Vagina (tissue), 2 donors: ENCODE data around the gene KAT2B. TPM values are rescaled to one million over a fixed set of nuclear protein-coding genes. Genes with fewer than 3 reads are reported as not detected.
A peak's percentile ranks its signal among the peaks of the same experiment; 100 is the strongest.

Source experiments
- DNase-seq, 2 donors: peaks; one replicate each; pipeline ENCODE4 v3.0.0-alpha.2; 2017; ENCODE audit errors: extremely low spot score in 2 of 2
- H3K27ac ChIP-seq: fragments of 200-600 bp; sonication (generic); one replicate; pipeline ENCODE4 v1.5.1; 2019
- H3K27me3 ChIP-seq: fragments of 200-600 bp; sonication (generic); one replicate; pipeline ENCODE4 v1.5.1; 2019
- H3K36me3 ChIP-seq, 2 donors: fragments of 200-600 bp; sonication (generic); one replicate each; pipeline ENCODE4 v1.5.1; 2017 to 2019
- H3K4me1 ChIP-seq: fragments of 200-600 bp; sonication (generic); one replicate; pipeline ENCODE4 v1.5.1; 2019
- H3K4me3 ChIP-seq, 2 donors: fragments of 200-600 bp; sonication (generic); 1 replicate in 1 of 2; 2 replicates in 1 of 2; pipeline ENCODE4 v1.5.1; 2016 to 2019
- H3K9me3 ChIP-seq: fragments of 200-600 bp; sonication (generic); one replicate; pipeline ENCODE4 v1.5.1; 2019
- POLR2A ChIP-seq, 2 donors: fragments of 450-650 bp; IDR thresholded peaks; one replicate each; pipeline ENCODE4 v1.6.1; 2017; ENCODE audit warnings: antibody characterized with exemption in 2 of 2, mild to moderate bottlenecking in 2 of 2, moderate library complexity in 2 of 2
- POLR2AphosphoS5 ChIP-seq, 2 donors: sonication (generic); formaldehyde crosslinking; IDR thresholded peaks; one replicate each; pipeline ENCODE4 v1.9.0; 2017; ENCODE audit warnings: antibody characterized with exemption in 2 of 2, mild to moderate bottlenecking in 2 of 2, low read depth in 1 of 2; ENCODE audit not compliant: insufficient read depth in 1 of 2
- intact Hi-C: fragments of 100-400 bp; cut with DNase I; formaldehyde crosslinking; loops from one replicate; pipeline ENCODE4 v1.15.1; 2023
- total RNA-seq: library from RNA; depleted of rRNA; stranded (reverse); fragments of >200 nt; gene quantifications from one replicate; pipeline ENCODE4 v1.2.3, GENCODE V29; 2016
- TF ChIP-seq, protein P1 (sequence below), 3 experiments: fragments of 450-650 bp in 2 of 3; fragments of 200-600 bp in 1 of 3; sonication (generic) in 1 of 3; IDR thresholded peaks; one replicate each; pipeline ENCODE4 v1.5.1; 2017 to 2019; ENCODE audit warnings: antibody characterized with exemption in 3 of 3, mild to moderate bottlenecking in 2 of 3, moderate library complexity in 2 of 3

Gene KAT2B
- total RNA-seq, 1 donor from 2014 or later, result 41.0 TPM

DNA sequence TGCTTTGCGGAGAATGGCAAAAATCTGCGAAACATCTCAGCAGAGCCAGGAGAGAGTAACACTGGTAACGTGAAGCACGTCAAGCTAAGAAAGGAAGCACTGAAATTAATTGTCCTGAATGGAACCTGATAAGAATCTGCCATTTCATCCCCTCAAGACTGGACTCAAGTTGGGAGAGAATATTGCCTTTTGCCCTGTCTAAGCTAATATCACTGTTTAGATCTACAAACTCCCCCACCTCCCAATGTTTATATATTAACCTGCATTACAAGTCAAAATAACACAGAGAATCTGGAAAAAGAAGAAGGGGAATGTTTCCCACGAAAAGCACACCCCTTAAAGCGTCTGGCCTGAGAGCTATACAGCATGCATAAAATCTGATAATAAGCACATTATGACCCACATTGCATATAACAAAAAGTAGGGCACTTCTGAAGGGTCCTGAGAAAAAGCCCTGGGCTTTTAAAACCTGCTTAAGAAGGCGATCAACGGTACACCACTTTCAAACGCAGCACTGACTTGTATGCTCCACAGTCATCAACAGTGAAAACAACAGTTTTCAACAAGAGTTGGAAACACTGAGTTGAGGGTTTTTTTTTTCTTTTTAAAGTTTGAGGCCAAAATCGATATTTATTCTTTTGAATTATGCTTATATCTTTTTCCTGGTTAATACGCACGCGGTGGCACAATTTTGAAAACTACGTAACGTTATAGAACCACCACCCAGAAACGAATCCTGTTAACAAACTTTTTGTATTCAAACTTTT is 1.4 kb upstream of the KAT2B start:
- Histone ChIP-seq H3K36me3 (no peaks in the 10 kb centered on the region), H3K27me3 (no peaks in the 10 kb centered on the region), H3K4me3 (peak overlapping the region; percentile 90), H3K27ac (peak overlapping the region; percentile 95), H3K9me3 (no peaks in the 10 kb centered on the region), H3K4me1 (peaks cover 30% of the 10 kb centered on the region)
- no peak for TF ChIP-seq POLR2AphosphoS5 (IDR thresholded peaks at IDR 0.05; ENCODE audit: insufficient read depth in 1 of 2, low read depth in 1 of 2)
- TF ChIP-seq POLR2A (IDR thresholded peaks at IDR 0.05), result no peak
- TF ChIP-seq, protein P1, sequence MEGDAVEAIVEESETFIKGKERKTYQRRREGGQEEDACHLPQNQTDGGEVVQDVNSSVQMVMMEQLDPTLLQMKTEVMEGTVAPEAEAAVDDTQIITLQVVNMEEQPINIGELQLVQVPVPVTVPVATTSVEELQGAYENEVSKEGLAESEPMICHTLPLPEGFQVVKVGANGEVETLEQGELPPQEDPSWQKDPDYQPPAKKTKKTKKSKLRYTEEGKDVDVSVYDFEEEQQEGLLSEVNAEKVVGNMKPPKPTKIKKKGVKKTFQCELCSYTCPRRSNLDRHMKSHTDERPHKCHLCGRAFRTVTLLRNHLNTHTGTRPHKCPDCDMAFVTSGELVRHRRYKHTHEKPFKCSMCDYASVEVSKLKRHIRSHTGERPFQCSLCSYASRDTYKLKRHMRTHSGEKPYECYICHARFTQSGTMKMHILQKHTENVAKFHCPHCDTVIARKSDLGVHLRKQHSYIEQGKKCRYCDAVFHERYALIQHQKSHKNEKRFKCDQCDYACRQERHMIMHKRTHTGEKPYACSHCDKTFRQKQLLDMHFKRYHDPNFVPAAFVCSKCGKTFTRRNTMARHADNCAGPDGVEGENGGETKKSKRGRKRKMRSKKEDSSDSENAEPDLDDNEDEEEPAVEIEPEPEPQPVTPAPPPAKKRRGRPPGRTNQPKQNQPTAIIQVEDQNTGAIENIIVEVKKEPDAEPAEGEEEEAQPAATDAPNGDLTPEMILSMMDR (IDR thresholded peaks at IDR 0.05), result no peak
- intact Hi-C loops, result no loop called here
- DNase-seq, result no peak

DNA sequence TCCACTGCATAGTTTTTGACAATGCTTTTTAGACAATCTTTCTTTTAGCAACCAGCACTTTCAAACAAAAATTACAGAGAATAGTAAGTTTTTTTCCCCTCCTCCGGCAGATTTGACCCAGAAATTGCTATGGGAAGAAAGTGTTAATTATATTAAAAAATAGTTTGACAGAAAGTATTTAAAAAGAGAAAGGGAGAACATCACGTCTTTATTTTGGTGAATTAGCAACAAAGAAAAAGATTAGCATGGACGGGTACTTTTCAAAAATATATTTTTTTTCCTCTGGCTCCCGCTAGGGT is 831 bp upstream of the KAT2B start:
- intact Hi-C loops, result no loop called here
- Histone ChIP-seq H3K27ac (peak overlapping the region; percentile 95), H3K4me1 (peaks cover 35% of the 10 kb centered on the region), H3K4me3 (peak overlapping the region; percentile 90), H3K36me3 (no peaks in the 10 kb centered on the region), H3K27me3 (no peaks in the 10 kb centered on the region), H3K9me3 (no peaks in the 10 kb centered on the region)
- TF ChIP-seq, protein P1 (IDR thresholded peaks at IDR 0.05), result no peak
- TF ChIP-seq POLR2AphosphoS5 (IDR thresholded peaks at IDR 0.05; ENCODE audit: insufficient read depth in 1 of 2, low read depth in 1 of 2), result no peak
- TF ChIP-seq POLR2A (IDR thresholded peaks at IDR 0.05), result no peak
- no peak for DNase-seq

DNA sequence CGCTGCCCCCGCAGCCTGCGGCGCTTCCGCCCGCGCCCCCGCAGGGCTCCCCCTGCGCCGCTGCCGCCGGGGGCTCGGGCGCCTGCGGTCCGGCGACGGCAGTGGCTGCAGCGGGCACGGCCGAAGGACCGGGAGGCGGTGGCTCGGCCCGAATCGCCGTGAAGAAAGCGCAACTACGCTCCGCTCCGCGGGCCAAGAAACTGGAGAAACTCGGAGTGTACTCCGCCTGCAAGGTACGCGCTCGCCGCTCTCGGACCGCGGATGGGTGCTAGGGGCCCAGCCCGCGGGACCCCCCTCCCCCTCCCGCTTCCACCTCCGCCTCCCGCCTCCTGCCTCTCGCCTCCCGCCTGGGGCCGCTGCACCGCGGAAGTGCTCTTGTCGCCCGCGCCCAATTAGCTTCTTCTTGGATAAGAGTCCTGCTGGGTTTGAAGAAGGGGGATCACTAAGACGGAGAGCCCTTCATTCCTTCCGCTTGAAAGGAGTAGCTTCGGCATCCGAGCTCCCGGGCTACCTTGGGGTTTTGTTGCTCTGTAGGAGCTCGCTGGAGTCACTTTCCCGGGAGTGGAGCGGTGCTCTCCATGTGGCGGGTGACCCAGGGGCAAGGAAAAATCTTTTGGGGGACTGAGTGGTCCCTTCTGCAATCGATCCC is 426 bp downstream of the KAT2B start:
- H3K27ac ChIP-seq, result peak overlapping the region; percentile 95
- H3K4me1 ChIP-seq, result peaks cover 45% of the 10 kb centered on the region
- TF ChIP-seq POLR2A (IDR thresholded peaks at IDR 0.05) (peak in 1 of 2 donors; percentile 28), POLR2AphosphoS5 (IDR thresholded peaks at IDR 0.05; ENCODE audit: insufficient read depth in 1 of 2, low read depth in 1 of 2) (peak in 1 of 2 donors; percentile 33)
- TF ChIP-seq, protein P1 (IDR thresholded peaks at IDR 0.05), result no peak
- no peaks in the 10 kb centered on the region for H3K9me3 ChIP-seq
- no peaks in the 10 kb centered on the region for H3K36me3 ChIP-seq
- DNase-seq, result peak in 1 of 2 donors; percentile 83
- peak overlapping the region; percentile 90 for H3K4me3 ChIP-seq
- H3K27me3 ChIP-seq, result no peaks in the 10 kb centered on the region
- intact Hi-C loops, result loop anchor here (5.0 kb wide), 1 partner anchor 147 kb away; the partner anchor contains the start of gene SGO1

DNA sequence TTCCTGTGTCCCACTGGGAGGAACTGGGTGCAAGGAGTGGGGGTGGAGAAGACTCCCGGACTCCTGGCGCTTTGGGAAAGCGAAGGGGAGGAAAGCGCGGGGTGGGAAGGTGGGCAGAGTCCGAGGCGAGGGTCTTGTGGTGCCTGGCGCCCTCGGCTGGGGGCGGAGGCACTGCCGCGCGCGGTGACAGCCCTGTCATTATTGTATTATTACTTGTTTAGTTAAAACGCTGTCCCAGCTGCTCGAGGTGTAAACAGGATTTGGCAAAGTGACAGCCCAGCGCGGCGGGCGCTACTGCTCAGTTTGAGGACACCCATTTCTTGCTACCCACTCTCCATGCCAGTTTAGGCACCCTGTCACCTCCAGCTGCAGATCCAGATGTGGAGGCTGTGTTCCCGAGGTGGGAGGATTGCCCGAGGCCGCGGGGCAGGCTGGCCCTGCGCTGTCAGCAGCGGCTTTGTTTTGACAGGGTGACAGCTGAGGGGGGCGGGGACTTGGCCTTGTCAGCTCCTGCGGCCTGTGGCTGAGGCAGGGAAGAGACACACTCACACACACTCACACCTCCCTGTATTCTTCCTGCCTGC is 1.0 kb downstream of the KAT2B start:
- Histone ChIP-seq H3K4me1 (peaks cover 51% of the 10 kb centered on the region), H3K27ac (peak overlapping the region; percentile 95), H3K36me3 (no peaks in the 10 kb centered on the region), H3K4me3 (peak overlapping the region; percentile 90), H3K27me3 (no peaks in the 10 kb centered on the region), H3K9me3 (no peaks in the 10 kb centered on the region)
- TF ChIP-seq, protein P1 (IDR thresholded peaks at IDR 0.05), result no peak
- TF ChIP-seq POLR2AphosphoS5 (IDR thresholded peaks at IDR 0.05; ENCODE audit: insufficient read depth in 1 of 2, low read depth in 1 of 2), result peak; percentile 14 to 79
- intact Hi-C loops, result loop anchor here (5.0 kb wide), 1 partner anchor 146 kb away; the partner anchor contains the start of gene SGO1
- no peak for DNase-seq
